ENCODE measurements around the gene POLR2I.
"Not testable (repeated sequence)": the region's sequence is repeated elsewhere in the genome, so short reads cannot be mapped to it uniquely, and the experiment has no call there.

Gene POLR2I

GRCh38 chr19:36139473-36140303, 25.0 kb upstream of the POLR2I start, which contains the start of gene CAPNS1:
TSS of gene CAPNS1 (plus strand) at chr19:36140066. CDS start at chr19:36141012, 946 bp downstream.
- H3K27ac ChIP-seq: peak within 1 kb of the TSS; percentile 76; the same call in 1 of the 2 replicates
- H3K9me3 ChIP-seq (ENCODE audit: low read depth, low read length): no peaks in the 10 kb centered on the region
- peaks cover 19% of the 10 kb centered on the region for H3K36me3 ChIP-seq (ENCODE audit: insufficient read depth, low read length)
- peak; percentile 79 for TF ChIP-seq FOXP2 (optimal IDR thresholded peaks at IDR 0.05; ENCODE audit: control extremely low read depth, extremely low read length, insufficient read depth)
- TF ChIP-seq EZH2 (IDR thresholded peaks at IDR 0.05): no peak
- TF ChIP-seq POLR2AphosphoS5 (IDR thresholded peaks at IDR 0.05; ENCODE audit: borderline replicate concordance, low read depth, low read length): peak; percentile 79
- peak within 1 kb of the TSS; percentile 87 for H3K9ac ChIP-seq (ENCODE audit: insufficient read length)
- DNase-seq (ENCODE audit: low read depth, low spot score): no peak
- peak within 1 kb of the TSS; percentile 88 for H3K4me3 ChIP-seq

GRCh38 chr19:36139120-36139472, 24.4 kb upstream of the POLR2I start:
- Histone ChIP-seq H3K36me3 (ENCODE audit: insufficient read depth, low read length) (peaks cover 19% of the 10 kb centered on the region), H3K9ac (ENCODE audit: insufficient read length) (peak overlapping the region; percentile 87), H3K4me3 (peak overlapping the region; percentile 88), H3K27ac (no peak overlapping the region), H3K9me3 (ENCODE audit: low read depth, low read length) (no peaks in the 10 kb centered on the region)
- TF ChIP-seq EZH2 (IDR thresholded peaks at IDR 0.05) (no peak), FOXP2 (optimal IDR thresholded peaks at IDR 0.05; ENCODE audit: control extremely low read depth, extremely low read length, insufficient read depth) (no peak), POLR2AphosphoS5 (IDR thresholded peaks at IDR 0.05; ENCODE audit: borderline replicate concordance, low read depth, low read length) (no peak)
- no peak for DNase-seq (ENCODE audit: low read depth, low spot score)

GRCh38 chr19:36136964-36137686, 22.4 kb upstream of the POLR2I start:
- TF ChIP-seq POLR2AphosphoS5 (IDR thresholded peaks at IDR 0.05; ENCODE audit: borderline replicate concordance, low read depth, low read length) (no peak), FOXP2 (optimal IDR thresholded peaks at IDR 0.05; ENCODE audit: control extremely low read depth, extremely low read length, insufficient read depth) (no peak), EZH2 (IDR thresholded peaks at IDR 0.05) (no peak)
- Histone ChIP-seq H3K27ac (no peak overlapping the region), H3K9me3 (ENCODE audit: low read depth, low read length) (no peaks in the 10 kb centered on the region), H3K4me3 (no peak overlapping the region), H3K9ac (ENCODE audit: insufficient read length) (no peak overlapping the region), H3K36me3 (ENCODE audit: insufficient read depth, low read length) (peaks cover 7% of the 10 kb centered on the region; the same call in 1 of the 2 replicates)
- no peak for DNase-seq (ENCODE audit: low read depth, low spot score)

- not testable (repeated sequence) for H3K4me3 ChIP-seq; H3K27ac ChIP-seq; DNase-seq (ENCODE audit: low read depth, low spot score); H3K9me3 ChIP-seq (ENCODE audit: low read depth, low read length); H3K9ac ChIP-seq (ENCODE audit: insufficient read length); H3K36me3 ChIP-seq (ENCODE audit: insufficient read depth, low read length)
These were observed 20.2 kb upstream of the POLR2I start for GRCh38 chr19:36134867-36135266.

- not testable (repeated sequence) for H3K36me3 ChIP-seq (ENCODE audit: insufficient read depth, low read length); H3K9me3 ChIP-seq (ENCODE audit: low read depth, low read length); H3K4me3 ChIP-seq; DNase-seq (ENCODE audit: low read depth, low spot score); H3K9ac ChIP-seq (ENCODE audit: insufficient read length); H3K27ac ChIP-seq
These were observed 16.5 kb upstream of the POLR2I start for GRCh38 chr19:36131221-36131620.

- Histone ChIP-seq H3K9me3 (ENCODE audit: low read depth, low read length) (no peaks in the 10 kb centered on the region), H3K27ac (peak overlapping the region; percentile 83), H3K9ac (ENCODE audit: insufficient read length) (peak overlapping the region; percentile 56), H3K36me3 (ENCODE audit: insufficient read depth, low read length) (no peaks in the 10 kb centered on the region; the same call in 1 of the 2 replicates), H3K4me3 (peak overlapping the region; percentile 77)
- TF ChIP-seq EZH2 (IDR thresholded peaks at IDR 0.05) (no peak), POLR2AphosphoS5 (IDR thresholded peaks at IDR 0.05; ENCODE audit: borderline replicate concordance, low read depth, low read length) (no peak), FOXP2 (optimal IDR thresholded peaks at IDR 0.05; ENCODE audit: control extremely low read depth, extremely low read length, insufficient read depth) (no peak)
- no peak for DNase-seq (ENCODE audit: low read depth, low spot score)
These were observed 13.7 kb upstream of the POLR2I start for GRCh38 chr19:36128392-36128736.

- Histone ChIP-seq H3K4me3 (no peak overlapping the region), H3K9ac (ENCODE audit: insufficient read length) (no peak overlapping the region), H3K36me3 (ENCODE audit: insufficient read depth, low read length) (no peaks in the 10 kb centered on the region; the same call in 1 of the 2 replicates), H3K9me3 (ENCODE audit: low read depth, low read length) (no peaks in the 10 kb centered on the region), H3K27ac (no peak overlapping the region)
- DNase-seq (ENCODE audit: low read depth, low spot score): no peak
- TF ChIP-seq FOXP2 (optimal IDR thresholded peaks at IDR 0.05; ENCODE audit: control extremely low read depth, extremely low read length, insufficient read depth) (no peak), POLR2AphosphoS5 (IDR thresholded peaks at IDR 0.05; ENCODE audit: borderline replicate concordance, low read depth, low read length) (no peak), EZH2 (IDR thresholded peaks at IDR 0.05) (no peak)
These were observed 10.9 kb upstream of the POLR2I start for GRCh38 chr19:36125557-36125956.

GRCh38 chr19:36121486-36122124, 6.9 kb upstream of the POLR2I start:
- Histone ChIP-seq H3K9me3 (ENCODE audit: low read depth, low read length) (no peaks in the 10 kb centered on the region), H3K4me3 (no peak overlapping the region), H3K27ac (no peak overlapping the region), H3K36me3 (ENCODE audit: insufficient read depth, low read length) (peaks cover 6% of the 10 kb centered on the region; the same call in 1 of the 2 replicates), H3K9ac (ENCODE audit: insufficient read length) (no peak overlapping the region)
- no peak for TF ChIP-seq FOXP2 (optimal IDR thresholded peaks at IDR 0.05; ENCODE audit: control extremely low read depth, extremely low read length, insufficient read depth)
- DNase-seq (ENCODE audit: low read depth, low spot score): no peak
